RWPE2 (cell line): ENCODE data around the gene IGFLR1.
A peak's percentile ranks its signal among the peaks of the same experiment; 100 is the strongest.

Source experiments
- ATAC-seq: fragments of 200-7000 bp; cut with Tn5 transposase; 3 replicates; pipeline ENCODE4 v1.9.1; 2021; ENCODE audit warnings: low read depth
- DNase-seq: peaks from one replicate; pipeline ENCODE4 v3.0.0-alpha.2; 2020; ENCODE audit warnings: low spot score
- H3K27ac ChIP-seq: fragments of 450-650 bp; 2 replicates; pipeline ENCODE4 v1.5.1; 2017; ENCODE audit warnings: mild to moderate bottlenecking; ENCODE audit not compliant: poor library complexity, severe bottlenecking
- H3K27me3 ChIP-seq: fragments of 250-450 bp; sonication (Bioruptor Pico); 2 replicates; pipeline ENCODE4 v1.5.1; 2021; ENCODE audit warnings: mild to moderate bottlenecking, moderate library complexity; ENCODE audit not compliant: insufficient read depth, poor library complexity, severe bottlenecking
- H3K36me3 ChIP-seq: fragments of 250-450 bp; sonication (Bioruptor Pico); 2 replicates; pipeline ENCODE4 v1.5.1; 2020; ENCODE audit warnings: low read depth, mild to moderate bottlenecking, moderate library complexity
- H3K4me1 ChIP-seq: fragments of 250-450 bp; sonication (Bioruptor Pico); 2 replicates; pipeline ENCODE4 v1.5.1; 2021; ENCODE audit warnings: mild to moderate bottlenecking, moderate library complexity; ENCODE audit not compliant: insufficient read depth, poor library complexity, severe bottlenecking
- H3K4me3 ChIP-seq: fragments of 250-450 bp; sonication (Bioruptor Pico); 2 replicates; pipeline ENCODE4 v1.5.1; 2021; ENCODE audit warnings: mild to moderate bottlenecking, moderate library complexity; ENCODE audit not compliant: severe bottlenecking
- H3K9me3 ChIP-seq: fragments of 250-450 bp; sonication (Bioruptor Pico); 2 replicates; pipeline ENCODE4 v1.5.1; 2021; ENCODE audit warnings: mild to moderate bottlenecking, moderate library complexity; ENCODE audit not compliant: severe bottlenecking
- TF ChIP-seq, protein P1 (sequence below): fragments of 450-650 bp; IDR thresholded peaks from one replicate; pipeline ENCODE4 v1.5.1; 2017; ENCODE audit warnings: mild to moderate bottlenecking, moderate library complexity; ENCODE audit not compliant: poor library complexity, severe bottlenecking

IGFLR1 gene

DNA sequence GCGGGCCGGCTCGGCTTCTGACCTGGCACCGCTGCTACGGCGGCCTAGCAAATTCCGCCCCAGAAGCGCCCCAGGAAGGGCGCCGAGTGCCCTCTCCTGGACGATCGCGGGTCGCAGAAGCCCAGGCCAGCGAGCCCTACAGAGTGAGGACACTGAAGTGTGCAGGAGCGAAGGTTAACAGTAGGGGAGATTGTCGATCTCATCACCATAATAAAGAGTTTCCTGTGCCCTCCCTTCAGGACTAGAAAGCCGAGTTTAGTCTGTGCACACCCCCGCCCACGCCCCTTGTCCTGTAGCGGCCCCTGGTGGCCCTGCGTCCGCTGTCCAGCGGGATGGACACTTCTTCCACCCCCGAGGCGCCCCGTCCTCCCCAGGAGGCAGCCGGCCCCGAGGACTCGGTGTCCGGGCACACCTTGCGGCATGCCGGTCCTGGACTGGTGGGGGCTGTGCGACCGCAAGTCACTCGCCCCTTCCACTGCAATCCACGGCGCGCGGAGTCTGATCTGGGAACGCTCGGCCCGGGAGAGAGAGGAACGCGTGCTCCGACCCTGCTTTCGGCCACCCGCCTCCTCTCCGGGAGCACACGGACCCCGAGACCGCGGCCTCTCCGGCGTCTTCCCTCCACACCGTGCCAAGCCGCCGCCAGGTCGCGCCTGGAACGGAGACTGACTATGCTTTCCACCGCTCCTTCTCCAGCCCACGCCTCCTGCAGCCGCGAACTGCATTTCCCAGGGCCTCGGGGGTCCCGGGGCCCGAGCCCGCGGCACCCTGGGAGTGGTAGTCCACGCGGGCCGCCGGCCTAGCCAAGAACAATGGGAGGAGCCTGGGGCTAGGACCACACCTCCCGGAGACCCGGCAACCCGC is 25.2 kb downstream of the IGFLR1 start:
- Histone ChIP-seq H3K36me3 (peaks cover 17% of the 10 kb centered on the region), H3K27ac (peak overlapping the region; percentile 83), H3K4me3 (peak overlapping the region; percentile 73), H3K27me3 (no peaks in the 10 kb centered on the region), H3K9me3 (no peaks in the 10 kb centered on the region), H3K4me1 (no peaks in the 10 kb centered on the region)
- TF ChIP-seq, protein P1, sequence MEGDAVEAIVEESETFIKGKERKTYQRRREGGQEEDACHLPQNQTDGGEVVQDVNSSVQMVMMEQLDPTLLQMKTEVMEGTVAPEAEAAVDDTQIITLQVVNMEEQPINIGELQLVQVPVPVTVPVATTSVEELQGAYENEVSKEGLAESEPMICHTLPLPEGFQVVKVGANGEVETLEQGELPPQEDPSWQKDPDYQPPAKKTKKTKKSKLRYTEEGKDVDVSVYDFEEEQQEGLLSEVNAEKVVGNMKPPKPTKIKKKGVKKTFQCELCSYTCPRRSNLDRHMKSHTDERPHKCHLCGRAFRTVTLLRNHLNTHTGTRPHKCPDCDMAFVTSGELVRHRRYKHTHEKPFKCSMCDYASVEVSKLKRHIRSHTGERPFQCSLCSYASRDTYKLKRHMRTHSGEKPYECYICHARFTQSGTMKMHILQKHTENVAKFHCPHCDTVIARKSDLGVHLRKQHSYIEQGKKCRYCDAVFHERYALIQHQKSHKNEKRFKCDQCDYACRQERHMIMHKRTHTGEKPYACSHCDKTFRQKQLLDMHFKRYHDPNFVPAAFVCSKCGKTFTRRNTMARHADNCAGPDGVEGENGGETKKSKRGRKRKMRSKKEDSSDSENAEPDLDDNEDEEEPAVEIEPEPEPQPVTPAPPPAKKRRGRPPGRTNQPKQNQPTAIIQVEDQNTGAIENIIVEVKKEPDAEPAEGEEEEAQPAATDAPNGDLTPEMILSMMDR = peak; percentile 98
- DNase-seq (peak; percentile 84), ATAC-seq (peak; percentile 82)

DNA sequence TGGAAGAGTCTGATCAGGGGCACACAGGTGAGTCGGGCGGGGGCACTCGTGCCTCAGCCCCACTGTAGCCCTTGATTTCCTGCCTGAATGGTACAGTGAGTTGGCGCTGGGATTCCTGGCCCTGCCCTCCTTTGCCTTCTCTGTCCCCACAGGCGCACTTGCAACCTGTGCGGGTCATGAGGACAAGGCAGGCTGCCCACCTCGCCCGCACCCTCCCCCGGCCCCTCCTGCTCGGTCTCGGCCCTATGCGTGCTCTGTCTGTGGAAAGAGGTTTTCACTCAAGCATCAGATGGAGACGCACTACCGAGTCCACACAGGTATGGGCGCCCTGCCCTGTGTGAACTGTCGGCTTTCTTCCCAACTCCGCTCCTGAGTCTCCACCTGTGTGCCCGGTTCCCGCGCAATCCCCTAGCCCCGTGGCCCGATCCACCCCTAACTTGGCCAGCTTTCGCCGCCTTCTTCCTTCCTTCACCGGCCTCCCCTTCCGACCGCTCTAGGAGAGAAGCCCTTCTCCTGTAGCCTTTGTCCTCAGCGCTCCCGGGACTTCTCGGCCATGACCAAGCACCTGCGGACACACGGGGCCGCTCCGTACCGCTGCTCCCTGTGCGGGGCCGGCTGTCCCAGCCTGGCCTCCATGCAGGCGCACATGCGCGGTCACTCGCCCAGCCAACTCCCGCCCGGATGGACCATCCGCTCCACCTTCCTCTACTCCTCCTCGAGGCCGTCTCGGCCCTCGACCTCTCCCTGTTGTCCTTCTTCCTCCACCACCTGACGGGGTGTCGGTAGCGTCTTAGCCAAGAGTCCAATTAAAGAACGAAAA is 26.1 kb downstream of the IGFLR1 start:
- no peaks in the 10 kb centered on the region for H3K9me3 ChIP-seq
- peaks cover 11% of the 10 kb centered on the region for H3K36me3 ChIP-seq
- no peaks in the 10 kb centered on the region for H3K4me1 ChIP-seq
- DNase-seq = peak; percentile 62
- peak overlapping the region; percentile 73 for H3K4me3 ChIP-seq
- H3K27ac ChIP-seq = peak overlapping the region; percentile 83
- TF ChIP-seq, protein P1 = no peak
- ATAC-seq = peak; percentile 30
- H3K27me3 ChIP-seq = no peaks in the 10 kb centered on the region

DNA sequence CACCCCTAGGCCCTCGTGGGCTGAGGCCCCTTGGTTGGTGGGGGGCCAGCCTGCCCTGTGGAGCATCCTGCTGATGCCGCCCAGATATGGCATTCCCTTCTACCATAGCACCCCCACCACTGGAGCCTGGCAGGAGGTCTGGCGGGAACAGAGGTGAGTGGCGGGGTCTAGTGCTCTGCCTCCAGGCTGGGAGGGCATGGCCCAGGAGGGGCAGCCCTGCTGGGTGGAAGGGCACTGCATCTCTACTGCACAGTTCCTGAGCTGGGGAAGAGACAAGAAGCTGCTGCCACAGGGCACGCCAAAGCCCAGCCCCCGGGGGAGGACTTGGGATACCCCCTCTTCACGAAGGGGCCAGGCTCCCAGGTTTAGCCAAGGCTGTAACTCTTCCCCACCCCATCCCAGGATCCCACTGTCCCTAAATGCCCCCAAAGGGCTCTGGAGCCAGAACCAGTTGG is 26.9 kb downstream of the IGFLR1 start:
- no peak for ATAC-seq
- TF ChIP-seq, protein P1 = no peak
- Histone ChIP-seq H3K27me3 (no peaks in the 10 kb centered on the region), H3K9me3 (no peaks in the 10 kb centered on the region), H3K4me3 (peak overlapping the region; percentile 73), H3K36me3 (peaks cover 10% of the 10 kb centered on the region), H3K4me1 (no peaks in the 10 kb centered on the region), H3K27ac (no peak overlapping the region)
- DNase-seq = no peak

DNA sequence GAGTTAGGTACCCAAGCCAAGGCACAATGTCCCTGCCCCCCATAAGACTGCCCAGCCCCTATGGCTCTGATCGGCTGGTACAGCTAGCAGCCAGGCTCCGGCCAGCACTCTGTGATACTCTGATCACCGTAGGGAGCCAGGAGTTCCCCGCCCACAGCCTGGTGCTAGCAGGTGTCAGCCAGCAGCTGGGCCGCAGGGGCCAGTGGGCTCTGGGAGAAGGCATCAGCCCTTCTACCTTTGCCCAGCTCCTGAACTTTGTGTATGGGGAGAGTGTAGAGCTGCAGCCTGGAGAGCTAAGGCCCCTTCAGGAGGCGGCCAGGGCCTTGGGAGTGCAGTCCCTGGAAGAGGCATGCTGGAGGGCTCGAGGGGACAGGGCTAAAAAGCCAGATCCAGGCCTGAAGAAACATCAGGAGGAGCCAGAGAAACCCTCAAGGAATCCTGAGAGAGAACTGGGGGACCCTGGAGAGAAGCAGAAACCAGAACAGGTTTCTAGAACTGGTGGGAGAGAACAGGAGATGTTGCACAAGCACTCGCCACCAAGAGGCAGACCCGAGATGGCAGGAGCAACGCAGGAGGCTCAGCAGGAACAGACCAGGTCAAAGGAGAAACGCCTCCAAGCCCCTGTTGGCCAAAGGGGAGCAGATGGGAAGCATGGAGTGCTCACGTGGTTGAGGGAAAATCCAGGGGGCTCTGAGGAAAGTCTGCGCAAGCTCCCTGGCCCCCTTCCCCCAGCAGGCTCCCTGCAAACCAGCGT is 27.5 kb downstream of the IGFLR1 start:
- Histone ChIP-seq H3K36me3 (peaks cover 6% of the 10 kb centered on the region), H3K27me3 (no peaks in the 10 kb centered on the region), H3K9me3 (no peaks in the 10 kb centered on the region), H3K4me3 (no peak overlapping the region), H3K4me1 (no peaks in the 10 kb centered on the region), H3K27ac (no peak overlapping the region)
- ATAC-seq (no peak), DNase-seq (no peak)
- TF ChIP-seq, protein P1 = no peak
